Calu3 (cell line): ENCODE measurements around the gene ITCH. TPM values are rescaled to one million over a fixed set of nuclear protein-coding genes. Genes with fewer than 3 reads are reported as not detected.
A peak's percentile ranks its signal among the peaks of the same experiment; 100 is the strongest.
"Not testable (repeated sequence)": the region's sequence is repeated elsewhere in the genome, so short reads cannot be mapped to it uniquely, and the experiment has no call there.

Experiments
- BruUV-seq: library from RNA; stranded (reverse); fragments of 400-500 nt; replicated peaks from 2 replicates; lab custom pipeline; 2021; lab: Mats Ljungman, UMichigan
- CTCF ChIA-PET: fragments of 300-600 bp; sonication (Branson Sonifier 250); formaldehyde crosslinking; loops from one replicate; lab custom pipeline; 2022; ENCODE audit warnings: antibody characterized with exemption; lab: Charles Lee
- DNase-seq: peaks from one replicate; pipeline ENCODE4 v3.0.0; 2022
- H3K27ac Mint-ChIP-seq: one replicate; pipeline ENCODE4 v1.8.0; 2022; ENCODE audit warnings: mixed read lengths; ENCODE audit not compliant: unreplicated experiment
- H3K27me3 Mint-ChIP-seq: one replicate; pipeline ENCODE4 v1.8.0; 2022; ENCODE audit warnings: mixed read lengths; ENCODE audit not compliant: unreplicated experiment
- H3K36me3 Mint-ChIP-seq: one replicate; pipeline ENCODE4 v1.8.0; 2022; ENCODE audit warnings: mild to moderate bottlenecking, moderate library complexity, mixed read lengths; ENCODE audit not compliant: insufficient read depth, unreplicated experiment
- H3K4me1 Mint-ChIP-seq: one replicate; pipeline ENCODE4 v1.8.0; 2022; ENCODE audit warnings: mild to moderate bottlenecking, low read depth, mixed read lengths; ENCODE audit not compliant: unreplicated experiment
- H3K4me3 Mint-ChIP-seq: one replicate; pipeline ENCODE4 v1.8.0; 2022; ENCODE audit warnings: mild to moderate bottlenecking, low read depth, moderate library complexity, mixed read lengths; ENCODE audit not compliant: unreplicated experiment
- H3K9me3 Mint-ChIP-seq: one replicate; pipeline ENCODE4 v1.8.0; 2022; ENCODE audit warnings: low read depth, mixed read lengths; ENCODE audit not compliant: unreplicated experiment
- CTCF ChIP-seq: fragments of 200-600 bp; IDR thresholded peaks from one replicate; pipeline ENCODE4 v1.8.0; 2022; ENCODE audit warnings: antibody characterized with exemption; ENCODE audit not compliant: unreplicated experiment
- intact Hi-C: fragments of 100-400 bp; cut with micrococcal nuclease; formaldehyde crosslinking; loops from one replicate; pipeline ENCODE4 v1.10.0; 2022; ENCODE audit not compliant: unreplicated experiment
- total RNA-seq: library from RNA; stranded (reverse); gene quantifications from 2 replicates; pipeline ENCODE4 v1.2.3, GENCODE V29; 2022

Gene ITCH
- total RNA-seq, 1 experiment from 2014 or later: 91.6 TPM

- peak; percentile 66 for DNase-seq
- H3K4me1 Mint-ChIP-seq: peaks cover 55% of the 10 kb centered on the region
- H3K4me3 Mint-ChIP-seq: peak overlapping the region; percentile 83
- H3K27ac Mint-ChIP-seq: peak overlapping the region; percentile 82
- CTCF ChIA-PET: interaction anchor here (0.8 to 2.5 kb wide), 8 partner anchors 8 to 204 kb away, joined by 3 to 22 read pairs (median 3); partner anchors contain the start of gene ITCH
- intact Hi-C loops: no loop called here
- TF ChIP-seq CTCF: no peak
- no peaks in the 10 kb centered on the region for H3K27me3 Mint-ChIP-seq
- BruUV-seq: TSS peak; percentile 64
- H3K36me3 Mint-ChIP-seq: peaks cover 78% of the 10 kb centered on the region
- no peaks in the 10 kb centered on the region for H3K9me3 Mint-ChIP-seq
These were observed 152.6 kb downstream of the ITCH start for GRCh38 chr20:34515484-34516246.

- intact Hi-C loops: no loop called here
- H3K36me3 Mint-ChIP-seq: peaks cover 79% of the 10 kb centered on the region
- no peaks in the 10 kb centered on the region for H3K27me3 Mint-ChIP-seq
- H3K4me1 Mint-ChIP-seq: peaks cover 56% of the 10 kb centered on the region
- BruUV-seq: TSS peak; percentile 36
- CTCF ChIA-PET: interaction anchor here (0.5 to 2.5 kb wide), 10 partner anchors 15 to 737 kb away, joined by 3 to 22 read pairs (median 3); no protein-coding TSS in a partner anchor
- TF ChIP-seq CTCF: no peak
- peak within 1 kb of the TSS; percentile 82 for H3K27ac Mint-ChIP-seq
- peak; percentile 99 for DNase-seq
- no peaks in the 10 kb centered on the region for H3K9me3 Mint-ChIP-seq
- H3K4me3 Mint-ChIP-seq: peak within 1 kb of the TSS; percentile 83
These were observed 153.4 kb downstream of the ITCH start, which contains the start of gene DYNLRB1 for GRCh38 chr20:34516247-34517113. Gene DYNLRB1, plus strand, starts transcription at chr20:34516422. Its CDS starts 37 bp downstream, at chr20:34516459.

- CTCF ChIA-PET: interaction anchor here (0.5 to 2.5 kb wide), 9 partner anchors 15 to 736 kb away, joined by 3 to 22 read pairs (median 3); no protein-coding TSS in a partner anchor
- Mint-ChIP-seq H3K36me3 (peaks cover 75% of the 10 kb centered on the region), H3K27ac (peak overlapping the region; percentile 82), H3K9me3 (no peaks in the 10 kb centered on the region), H3K4me1 (peaks cover 56% of the 10 kb centered on the region), H3K27me3 (no peaks in the 10 kb centered on the region), H3K4me3 (peak overlapping the region; percentile 83)
- TF ChIP-seq CTCF: no peak
- no TSS peak for BruUV-seq
- intact Hi-C loops: no loop called here
- DNase-seq: no peak
These were observed 154.0 kb downstream of the ITCH start for GRCh38 chr20:34517114-34517505.

GRCh38 chr20:34518863-34519262 is 155.8 kb downstream of the ITCH start:
- CTCF ChIA-PET, H3K27me3 Mint-ChIP-seq, intact Hi-C loops, BruUV-seq, DNase-seq, H3K9me3 Mint-ChIP-seq, H3K27ac Mint-ChIP-seq: not testable (repeated sequence)
- peaks cover 77% of the 10 kb centered on the region for H3K36me3 Mint-ChIP-seq
- peak overlapping the region; percentile 83 for H3K4me3 Mint-ChIP-seq
- H3K4me1 Mint-ChIP-seq: peaks cover 56% of the 10 kb centered on the region

DNA sequence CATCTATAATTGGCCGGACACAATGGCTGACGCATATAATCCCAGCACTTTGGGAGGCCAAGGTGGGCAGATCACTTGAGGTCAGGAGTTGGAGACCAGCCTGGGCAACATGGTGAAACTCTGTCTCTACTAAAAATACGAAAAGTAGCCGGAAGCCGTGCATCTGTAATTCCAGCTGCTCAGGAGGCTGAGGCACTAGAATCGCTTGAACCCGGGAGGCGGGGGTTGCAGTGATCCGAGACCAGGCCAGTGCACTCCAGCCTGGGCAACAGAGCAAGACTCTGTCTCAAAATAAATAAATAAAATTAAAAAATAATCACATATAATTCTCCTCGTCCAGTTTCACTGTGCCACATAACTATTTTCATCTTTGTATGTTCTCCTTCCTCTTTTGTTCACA is 156.8 kb downstream of the ITCH start:
- H3K27ac Mint-ChIP-seq, DNase-seq, BruUV-seq, CTCF ChIA-PET, H3K4me3 Mint-ChIP-seq, H3K9me3 Mint-ChIP-seq, H3K27me3 Mint-ChIP-seq: not testable (repeated sequence)
- intact Hi-C loops: loop anchor here (5.0 kb wide), 1 partner anchor 38 kb away; no protein-coding TSS in a partner anchor
- Mint-ChIP-seq H3K4me1 (peaks cover 56% of the 10 kb centered on the region), H3K36me3 (peaks cover 72% of the 10 kb centered on the region)
